Measurements from ENCODE around the gene ZNF770.

- no peak for TF ChIP-seq ATF3 (IDR thresholded peaks at IDR 0.05)
- TF ChIP-seq ZFX (IDR thresholded peaks at IDR 0.05): no peak
- TF ChIP-seq CTCF (IDR thresholded peaks at IDR 0.05 in 2 of 3, conservative IDR thresholded peaks at IDR 0.05 in 1 of 3; ENCODE audit: borderline replicate concordance in 1 of 3, insufficient read depth in 1 of 3, low read depth in 2 of 3, low read length in 2 of 3): no peak
- no peak for TF ChIP-seq YY1 (IDR thresholded peaks at IDR 0.05; ENCODE audit: extremely low read depth, insufficient replicate concordance, low read depth, low read length)
- no peak for TF ChIP-seq EZH2 (IDR thresholded peaks at IDR 0.05)
- TF ChIP-seq POLR2A (IDR thresholded peaks at IDR 0.05; ENCODE audit: borderline replicate concordance, extremely low read depth, insufficient read depth, insufficient read length): no peak
- no peak for TF ChIP-seq CEBPB (IDR thresholded peaks at IDR 0.05; ENCODE audit: low read depth)
- TF ChIP-seq TCF7L2 (IDR thresholded peaks at IDR 0.05; ENCODE audit: borderline replicate concordance, extremely low read depth, insufficient read depth, insufficient read length): no peak
- TF ChIP-seq ELF1 (IDR thresholded peaks at IDR 0.05; ENCODE audit: borderline replicate concordance, low read depth): no peak
- TF ChIP-seq REST (IDR thresholded peaks at IDR 0.05; ENCODE audit: low read depth): no peak
- no peak for TF ChIP-seq POLR2AphosphoS5 (IDR thresholded peaks at IDR 0.05; ENCODE audit: low read depth, low read length)
- no peak for TF ChIP-seq RAD21 (IDR thresholded peaks at IDR 0.05; ENCODE audit: low read depth)
- no peak for TF ChIP-seq SRF (IDR thresholded peaks at IDR 0.05; ENCODE audit: low read depth)
These were observed 54.6 kb downstream of the ZNF770 start for GRCh38 chr15:34933432-34933975.

Measured in HCT116 (cell line).